AG09319 (cell line): ENCODE data around the gene LGALS3BP.
A peak's percentile ranks its signal among the peaks of the same experiment; 100 is the strongest.

Experiments
- DNase-seq: peaks from one replicate; pipeline ENCODE4 v3.0.0-alpha.2; 2010; ENCODE audit warnings: low read depth; ENCODE audit errors: extremely low read depth
- TF ChIP-seq, protein P1 (sequence below): IDR thresholded peaks from 2 replicates; pipeline ENCODE4 v1.5.1; 2011; ENCODE audit warnings: low read depth, mild to moderate bottlenecking, inconsistent platforms, low read length, moderate library complexity

The LGALS3BP gene

DNA sequence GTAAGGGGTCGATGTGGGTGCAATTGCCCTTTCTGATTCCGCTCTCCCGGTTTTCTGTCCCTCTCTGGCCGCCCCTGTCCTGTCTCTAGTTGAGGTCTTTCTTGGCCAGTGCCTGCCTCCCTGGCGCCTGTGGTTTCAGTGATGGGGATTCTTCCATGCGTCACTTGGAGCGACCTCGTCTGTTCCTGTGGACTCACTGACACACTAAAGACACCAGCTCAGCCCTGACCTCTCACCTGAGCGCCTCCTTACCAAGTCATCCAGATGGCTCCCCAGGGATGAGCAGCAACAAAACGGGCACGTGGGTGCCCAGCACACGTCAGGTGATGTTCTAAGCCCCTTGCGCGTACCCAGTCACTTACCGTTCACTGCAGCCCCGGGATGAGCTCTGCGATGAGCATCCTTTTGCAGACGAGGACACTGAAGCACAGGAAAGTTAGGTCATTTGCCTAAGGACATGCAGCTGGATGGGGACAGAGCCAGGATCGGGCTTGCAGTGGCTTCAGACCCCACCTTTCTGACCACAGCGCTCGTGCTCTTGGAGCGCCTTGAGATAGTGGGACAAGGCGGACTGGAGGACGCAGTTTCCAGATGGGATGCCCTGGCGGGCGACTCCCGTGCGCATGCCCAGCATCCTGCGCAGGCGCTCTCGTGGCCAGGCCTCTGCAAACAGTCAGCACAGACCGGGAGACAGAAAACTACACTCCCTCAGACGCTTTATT, 11.5 kb upstream of the LGALS3BP start:
- no peak for DNase-seq
- TF ChIP-seq, protein P1, sequence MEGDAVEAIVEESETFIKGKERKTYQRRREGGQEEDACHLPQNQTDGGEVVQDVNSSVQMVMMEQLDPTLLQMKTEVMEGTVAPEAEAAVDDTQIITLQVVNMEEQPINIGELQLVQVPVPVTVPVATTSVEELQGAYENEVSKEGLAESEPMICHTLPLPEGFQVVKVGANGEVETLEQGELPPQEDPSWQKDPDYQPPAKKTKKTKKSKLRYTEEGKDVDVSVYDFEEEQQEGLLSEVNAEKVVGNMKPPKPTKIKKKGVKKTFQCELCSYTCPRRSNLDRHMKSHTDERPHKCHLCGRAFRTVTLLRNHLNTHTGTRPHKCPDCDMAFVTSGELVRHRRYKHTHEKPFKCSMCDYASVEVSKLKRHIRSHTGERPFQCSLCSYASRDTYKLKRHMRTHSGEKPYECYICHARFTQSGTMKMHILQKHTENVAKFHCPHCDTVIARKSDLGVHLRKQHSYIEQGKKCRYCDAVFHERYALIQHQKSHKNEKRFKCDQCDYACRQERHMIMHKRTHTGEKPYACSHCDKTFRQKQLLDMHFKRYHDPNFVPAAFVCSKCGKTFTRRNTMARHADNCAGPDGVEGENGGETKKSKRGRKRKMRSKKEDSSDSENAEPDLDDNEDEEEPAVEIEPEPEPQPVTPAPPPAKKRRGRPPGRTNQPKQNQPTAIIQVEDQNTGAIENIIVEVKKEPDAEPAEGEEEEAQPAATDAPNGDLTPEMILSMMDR: no peak

DNA sequence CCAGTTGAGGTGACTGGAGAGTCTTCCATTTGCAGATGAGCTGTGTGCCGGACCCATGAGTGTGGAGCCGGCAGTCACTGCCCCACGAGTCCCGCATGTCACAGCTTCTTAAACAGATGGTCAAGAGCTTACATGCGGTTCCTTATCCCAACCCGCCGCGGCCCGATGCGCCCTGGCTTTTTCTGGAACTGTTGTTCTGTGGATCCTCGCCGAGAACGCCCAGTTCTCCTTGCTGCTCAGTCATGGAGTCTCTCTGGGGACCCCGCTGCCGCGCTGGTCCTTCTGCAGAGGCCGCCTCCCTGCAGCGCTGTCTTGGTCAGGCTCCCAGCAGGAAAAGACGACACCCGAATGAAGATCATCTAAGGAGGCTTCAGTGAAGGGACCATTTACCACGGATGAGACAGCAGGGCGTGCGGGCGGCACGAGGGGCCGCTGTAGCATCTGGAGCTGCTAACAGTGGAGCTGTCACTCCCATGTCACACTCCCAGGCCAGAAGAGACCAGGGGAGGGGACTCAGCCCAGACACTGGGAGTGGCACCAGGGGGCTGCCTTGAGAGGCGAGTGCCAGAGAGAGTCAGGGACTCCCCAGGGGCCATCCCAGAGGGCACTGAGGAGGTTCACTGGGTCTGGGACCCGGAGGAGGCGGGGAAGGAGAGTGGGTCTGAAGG, 10.8 kb upstream of the LGALS3BP start:
- no peak for DNase-seq

DNA sequence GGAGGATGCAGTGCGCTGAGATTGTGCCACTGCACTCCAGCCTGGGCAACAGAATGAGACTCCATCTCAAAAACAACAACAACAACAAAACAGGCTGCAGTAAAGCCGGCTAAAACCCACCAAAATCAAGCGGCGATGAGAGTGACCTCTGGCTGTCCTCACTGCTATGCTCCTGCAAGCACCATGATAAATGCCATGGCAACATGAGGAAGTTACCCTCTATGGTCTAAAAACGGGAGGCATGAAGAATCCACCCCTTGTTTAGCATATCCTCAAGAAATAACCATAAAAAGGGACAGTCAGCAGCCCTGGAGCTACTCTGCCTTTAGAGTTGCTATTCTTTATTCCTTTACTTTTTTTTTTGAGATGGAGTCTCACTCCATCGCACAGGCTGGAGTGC, 8.4 kb upstream of the LGALS3BP start:
- TF ChIP-seq, protein P1: no peak
- no peak for DNase-seq

More for the DNA sequence above, 10.8 kb upstream of the LGALS3BP start:
- TF ChIP-seq, protein P1: no peak

DNA sequence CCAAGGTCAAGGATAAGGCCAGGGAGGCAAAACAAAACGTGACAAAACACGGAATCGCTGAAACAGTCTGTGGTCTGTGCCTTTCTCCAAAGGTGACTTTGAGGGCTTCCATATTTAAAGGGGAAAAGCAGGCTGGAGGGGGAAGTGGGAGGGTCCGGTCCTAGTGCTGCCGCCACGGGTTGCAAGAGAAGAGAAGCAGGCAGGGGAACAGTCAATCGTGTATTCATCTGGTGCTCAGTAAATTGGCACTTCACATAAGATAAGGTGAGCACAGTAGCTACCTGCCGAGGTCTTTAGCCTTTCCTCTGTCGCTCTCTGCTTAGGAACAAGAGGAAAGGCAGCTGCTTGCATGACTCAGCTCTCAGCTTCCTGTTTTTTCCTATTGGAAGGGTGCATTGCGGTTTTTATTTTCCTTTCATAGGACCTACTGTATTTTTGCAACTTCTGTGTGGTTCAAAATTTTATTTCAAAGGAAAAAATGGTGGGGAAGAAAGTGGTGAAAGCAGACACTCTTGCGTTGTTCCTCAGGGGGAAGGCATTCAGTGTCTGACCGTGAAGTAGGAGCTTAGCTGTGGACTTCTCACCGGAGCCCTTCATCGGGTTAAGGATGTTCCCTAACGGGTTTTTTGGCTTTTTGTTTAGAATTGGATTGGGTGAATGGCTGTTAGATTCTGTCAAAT, 7.1 kb upstream of the LGALS3BP start:
- no peak for DNase-seq
- TF ChIP-seq, protein P1: no peak

DNA sequence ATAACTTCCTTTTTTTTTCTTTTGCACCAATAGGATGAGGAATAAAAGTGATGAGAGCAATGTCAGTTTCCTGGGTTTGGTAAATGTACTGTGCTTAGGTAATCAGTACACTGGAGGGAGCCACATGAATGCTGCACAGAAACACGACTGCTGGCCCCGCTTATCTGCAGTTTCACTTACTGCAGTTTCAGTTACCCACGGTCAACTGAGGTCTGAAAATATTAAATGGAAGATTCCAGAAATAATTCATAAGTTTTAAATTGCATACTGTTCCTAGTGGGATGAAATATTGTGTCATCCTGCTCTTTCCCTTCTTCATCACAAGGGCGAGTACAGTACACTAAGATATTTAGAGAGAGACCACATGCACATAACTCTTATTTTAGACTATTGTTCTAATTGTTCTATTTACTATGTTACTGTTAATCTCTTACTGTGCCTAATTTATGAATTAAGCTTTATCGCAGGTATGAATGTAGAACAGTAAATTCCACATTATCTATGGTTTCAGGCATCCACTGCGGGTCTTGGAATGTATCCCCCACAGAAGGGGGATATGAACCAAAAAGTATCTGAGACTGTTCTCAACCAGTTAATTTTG, 6.4 kb upstream of the LGALS3BP start:
- TF ChIP-seq, protein P1: peak; percentile 20
- DNase-seq: no peak

DNA sequence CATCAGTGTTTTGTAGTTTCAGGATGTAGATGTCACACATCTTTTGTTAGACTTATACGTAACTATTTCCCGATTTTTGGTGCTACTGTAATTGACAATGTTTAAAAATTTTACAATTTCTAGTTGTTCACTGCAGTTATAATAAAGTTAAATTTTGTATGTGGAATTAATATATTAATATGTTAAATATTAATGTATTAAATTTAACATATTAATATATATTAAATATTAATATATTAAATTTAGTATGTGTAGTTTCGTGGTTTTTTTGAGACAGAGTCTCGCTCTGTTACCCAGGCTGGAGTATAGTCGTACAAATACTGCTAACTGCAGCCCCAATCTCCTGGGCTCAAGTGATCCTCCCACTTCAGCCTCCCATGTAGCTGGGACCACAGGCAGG, 5.7 kb upstream of the LGALS3BP start:
- DNase-seq: no peak
- TF ChIP-seq, protein P1: no peak
